ENCODE results near the gene NDUFAF3.
A peak's percentile ranks its signal among the peaks of the same experiment; 100 is the strongest.

The NDUFAF3 gene

DNA sequence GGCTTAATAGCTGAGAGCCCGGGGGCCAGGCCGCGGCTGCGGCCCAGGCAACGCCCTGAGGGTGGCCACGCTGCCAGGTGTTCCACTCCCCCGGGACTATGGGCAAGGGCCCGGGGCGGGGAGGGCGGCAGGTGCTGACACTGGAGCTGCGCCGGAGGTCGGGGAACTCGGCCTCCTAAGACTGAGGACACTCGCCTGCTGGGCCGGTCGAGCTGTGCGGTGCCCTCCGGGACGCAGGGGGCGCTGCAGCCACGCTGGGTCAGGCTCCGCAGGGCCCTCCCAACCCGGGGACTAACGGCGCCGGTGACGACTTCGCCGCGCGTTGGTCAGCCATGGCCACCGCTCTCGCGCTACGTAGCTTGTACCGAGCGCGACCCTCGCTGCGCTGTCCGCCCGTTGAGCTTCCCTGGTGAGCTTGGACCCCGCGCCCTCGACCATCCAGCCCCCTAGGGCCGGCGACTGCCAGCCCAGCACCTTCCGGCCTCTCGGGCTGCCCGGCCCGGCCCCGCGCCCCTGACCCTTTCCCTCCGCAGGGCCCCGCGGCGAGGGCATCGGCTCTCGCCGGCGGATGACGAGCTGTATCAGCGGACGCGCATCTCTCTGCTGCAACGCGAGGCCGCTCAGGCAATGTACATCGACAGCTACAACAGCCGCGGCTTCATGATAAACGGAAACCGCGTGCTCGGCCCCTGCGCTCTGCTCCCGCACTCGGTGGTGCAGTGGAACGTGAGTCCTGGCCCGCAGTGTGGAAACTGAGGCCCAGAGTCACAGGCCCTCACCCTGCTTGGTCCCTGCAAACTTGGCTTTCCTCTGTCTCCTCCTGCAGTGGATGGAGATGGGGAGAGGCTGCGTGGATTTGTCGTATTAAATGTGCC is at the start of gene NDUFAF3 (continued):
- TF ChIP-seq ZBTB21 (tag by site-specific recombination; IDR thresholded peaks at IDR 0.05) (peak; percentile 67), ZNF544 (tag by site-specific recombination; IDR thresholded peaks at IDR 0.05) (no peak), GLI2 (tag by site-specific recombination; IDR thresholded peaks at IDR 0.05; ENCODE audit: borderline replicate concordance, low read depth) (no peak), ZNF416 (tag by site-specific recombination; IDR thresholded peaks at IDR 0.05) (no peak), KLF10 (tag by site-specific recombination; IDR thresholded peaks at IDR 0.05) (peak; percentile 40), ZNF777 (tag by site-specific recombination; IDR thresholded peaks at IDR 0.05; ENCODE audit: borderline replicate concordance) (no peak), KLF1 (tag by site-specific recombination; IDR thresholded peaks at IDR 0.05) (peak; percentile 65), ZNF629 (tag by site-specific recombination; IDR thresholded peaks at IDR 0.05) (peak; percentile 82), BCL11A (tag by site-specific recombination; IDR thresholded peaks at IDR 0.05; ENCODE audit: low read depth) (peak; percentile 84), ZNF146 (tag by site-specific recombination; IDR thresholded peaks at IDR 0.05) (no peak), ZNF701 (tag by site-specific recombination; IDR thresholded peaks at IDR 0.05) (no peak), ZNF157 (tag by site-specific recombination; IDR thresholded peaks at IDR 0.05) (no peak), GLIS2 (tag by site-specific recombination; IDR thresholded peaks at IDR 0.05) (peak; percentile 90), SCRT1 (tag by site-specific recombination; IDR thresholded peaks at IDR 0.05; ENCODE audit: borderline replicate concordance) (no peak), SP3 (tag by site-specific recombination; IDR thresholded peaks at IDR 0.05) (peak; percentile 78), ZNF175 (tag by site-specific recombination; IDR thresholded peaks at IDR 0.05) (no peak)
- TF ChIP-seq, protein P1, sequence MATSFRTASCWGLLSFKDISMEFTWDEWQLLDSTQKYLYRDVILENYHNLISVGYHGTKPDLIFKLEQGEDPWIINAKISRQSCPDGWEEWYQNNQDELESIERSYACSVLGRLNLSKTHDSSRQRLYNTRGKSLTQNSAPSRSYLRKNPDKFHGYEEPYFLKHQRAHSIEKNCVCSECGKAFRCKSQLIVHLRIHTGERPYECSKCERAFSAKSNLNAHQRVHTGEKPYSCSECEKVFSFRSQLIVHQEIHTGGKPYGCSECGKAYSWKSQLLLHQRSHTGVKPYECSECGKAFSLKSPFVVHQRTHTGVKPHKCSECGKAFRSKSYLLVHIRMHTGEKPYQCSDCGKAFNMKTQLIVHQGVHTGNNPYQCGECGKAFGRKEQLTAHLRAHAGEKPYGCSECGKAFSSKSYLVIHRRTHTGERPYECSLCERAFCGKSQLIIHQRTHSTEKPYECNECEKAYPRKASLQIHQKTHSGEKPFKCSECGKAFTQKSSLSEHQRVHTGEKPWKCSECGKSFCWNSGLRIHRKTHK (tag by site-specific recombination; IDR thresholded peaks at IDR 0.05) = no peak
- TF ChIP-seq, protein P2, sequence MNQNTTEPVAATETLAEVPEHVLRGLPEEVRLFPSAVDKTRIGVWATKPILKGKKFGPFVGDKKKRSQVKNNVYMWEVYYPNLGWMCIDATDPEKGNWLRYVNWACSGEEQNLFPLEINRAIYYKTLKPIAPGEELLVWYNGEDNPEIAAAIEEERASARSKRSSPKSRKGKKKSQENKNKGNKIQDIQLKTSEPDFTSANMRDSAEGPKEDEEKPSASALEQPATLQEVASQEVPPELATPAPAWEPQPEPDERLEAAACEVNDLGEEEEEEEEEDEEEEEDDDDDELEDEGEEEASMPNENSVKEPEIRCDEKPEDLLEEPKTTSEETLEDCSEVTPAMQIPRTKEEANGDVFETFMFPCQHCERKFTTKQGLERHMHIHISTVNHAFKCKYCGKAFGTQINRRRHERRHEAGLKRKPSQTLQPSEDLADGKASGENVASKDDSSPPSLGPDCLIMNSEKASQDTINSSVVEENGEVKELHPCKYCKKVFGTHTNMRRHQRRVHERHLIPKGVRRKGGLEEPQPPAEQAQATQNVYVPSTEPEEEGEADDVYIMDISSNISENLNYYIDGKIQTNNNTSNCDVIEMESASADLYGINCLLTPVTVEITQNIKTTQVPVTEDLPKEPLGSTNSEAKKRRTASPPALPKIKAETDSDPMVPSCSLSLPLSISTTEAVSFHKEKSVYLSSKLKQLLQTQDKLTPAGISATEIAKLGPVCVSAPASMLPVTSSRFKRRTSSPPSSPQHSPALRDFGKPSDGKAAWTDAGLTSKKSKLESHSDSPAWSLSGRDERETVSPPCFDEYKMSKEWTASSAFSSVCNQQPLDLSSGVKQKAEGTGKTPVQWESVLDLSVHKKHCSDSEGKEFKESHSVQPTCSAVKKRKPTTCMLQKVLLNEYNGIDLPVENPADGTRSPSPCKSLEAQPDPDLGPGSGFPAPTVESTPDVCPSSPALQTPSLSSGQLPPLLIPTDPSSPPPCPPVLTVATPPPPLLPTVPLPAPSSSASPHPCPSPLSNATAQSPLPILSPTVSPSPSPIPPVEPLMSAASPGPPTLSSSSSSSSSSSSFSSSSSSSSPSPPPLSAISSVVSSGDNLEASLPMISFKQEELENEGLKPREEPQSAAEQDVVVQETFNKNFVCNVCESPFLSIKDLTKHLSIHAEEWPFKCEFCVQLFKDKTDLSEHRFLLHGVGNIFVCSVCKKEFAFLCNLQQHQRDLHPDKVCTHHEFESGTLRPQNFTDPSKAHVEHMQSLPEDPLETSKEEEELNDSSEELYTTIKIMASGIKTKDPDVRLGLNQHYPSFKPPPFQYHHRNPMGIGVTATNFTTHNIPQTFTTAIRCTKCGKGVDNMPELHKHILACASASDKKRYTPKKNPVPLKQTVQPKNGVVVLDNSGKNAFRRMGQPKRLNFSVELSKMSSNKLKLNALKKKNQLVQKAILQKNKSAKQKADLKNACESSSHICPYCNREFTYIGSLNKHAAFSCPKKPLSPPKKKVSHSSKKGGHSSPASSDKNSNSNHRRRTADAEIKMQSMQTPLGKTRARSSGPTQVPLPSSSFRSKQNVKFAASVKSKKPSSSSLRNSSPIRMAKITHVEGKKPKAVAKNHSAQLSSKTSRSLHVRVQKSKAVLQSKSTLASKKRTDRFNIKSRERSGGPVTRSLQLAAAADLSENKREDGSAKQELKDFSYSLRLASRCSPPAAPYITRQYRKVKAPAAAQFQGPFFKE (tag by site-specific recombination; IDR thresholded peaks at IDR 0.05; ENCODE audit: borderline replicate concordance) = no peak
- TF ChIP-seq, protein P3, sequence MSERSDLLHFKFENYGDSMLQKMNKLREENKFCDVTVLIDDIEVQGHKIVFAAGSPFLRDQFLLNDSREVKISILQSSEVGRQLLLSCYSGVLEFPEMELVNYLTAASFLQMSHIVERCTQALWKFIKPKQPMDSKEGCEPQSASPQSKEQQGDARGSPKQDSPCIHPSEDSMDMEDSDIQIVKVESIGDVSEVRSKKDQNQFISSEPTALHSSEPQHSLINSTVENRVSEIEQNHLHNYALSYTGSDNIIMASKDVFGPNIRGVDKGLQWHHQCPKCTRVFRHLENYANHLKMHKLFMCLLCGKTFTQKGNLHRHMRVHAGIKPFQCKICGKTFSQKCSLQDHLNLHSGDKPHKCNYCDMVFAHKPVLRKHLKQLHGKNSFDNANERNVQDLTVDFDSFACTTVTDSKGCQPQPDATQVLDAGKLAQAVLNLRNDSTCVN (tag by site-specific recombination; optimal IDR thresholded peaks at IDR 0.05) = peak; percentile 88
- TF ChIP-seq, protein P4, sequence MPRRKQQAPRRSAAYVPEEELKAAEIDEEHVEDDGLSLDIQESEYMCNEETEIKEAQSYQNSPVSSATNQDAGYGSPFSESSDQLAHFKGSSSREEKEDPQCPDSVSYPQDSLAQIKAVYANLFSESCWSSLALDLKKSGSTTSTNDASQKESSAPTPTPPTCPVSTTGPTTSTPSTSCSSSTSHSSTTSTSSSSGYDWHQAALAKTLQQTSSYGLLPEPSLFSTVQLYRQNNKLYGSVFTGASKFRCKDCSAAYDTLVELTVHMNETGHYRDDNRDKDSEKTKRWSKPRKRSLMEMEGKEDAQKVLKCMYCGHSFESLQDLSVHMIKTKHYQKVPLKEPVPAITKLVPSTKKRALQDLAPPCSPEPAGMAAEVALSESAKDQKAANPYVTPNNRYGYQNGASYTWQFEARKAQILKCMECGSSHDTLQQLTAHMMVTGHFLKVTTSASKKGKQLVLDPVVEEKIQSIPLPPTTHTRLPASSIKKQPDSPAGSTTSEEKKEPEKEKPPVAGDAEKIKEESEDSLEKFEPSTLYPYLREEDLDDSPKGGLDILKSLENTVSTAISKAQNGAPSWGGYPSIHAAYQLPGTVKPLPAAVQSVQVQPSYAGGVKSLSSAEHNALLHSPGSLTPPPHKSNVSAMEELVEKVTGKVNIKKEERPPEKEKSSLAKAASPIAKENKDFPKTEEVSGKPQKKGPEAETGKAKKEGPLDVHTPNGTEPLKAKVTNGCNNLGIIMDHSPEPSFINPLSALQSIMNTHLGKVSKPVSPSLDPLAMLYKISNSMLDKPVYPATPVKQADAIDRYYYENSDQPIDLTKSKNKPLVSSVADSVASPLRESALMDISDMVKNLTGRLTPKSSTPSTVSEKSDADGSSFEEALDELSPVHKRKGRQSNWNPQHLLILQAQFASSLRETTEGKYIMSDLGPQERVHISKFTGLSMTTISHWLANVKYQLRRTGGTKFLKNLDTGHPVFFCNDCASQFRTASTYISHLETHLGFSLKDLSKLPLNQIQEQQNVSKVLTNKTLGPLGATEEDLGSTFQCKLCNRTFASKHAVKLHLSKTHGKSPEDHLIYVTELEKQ (tag by site-specific recombination; IDR thresholded peaks at IDR 0.05; ENCODE audit: borderline replicate concordance) = 0 out of 2 replicates have a peak, but pooled peaks have one; percentile 23
- TF ChIP-seq, protein P5, sequence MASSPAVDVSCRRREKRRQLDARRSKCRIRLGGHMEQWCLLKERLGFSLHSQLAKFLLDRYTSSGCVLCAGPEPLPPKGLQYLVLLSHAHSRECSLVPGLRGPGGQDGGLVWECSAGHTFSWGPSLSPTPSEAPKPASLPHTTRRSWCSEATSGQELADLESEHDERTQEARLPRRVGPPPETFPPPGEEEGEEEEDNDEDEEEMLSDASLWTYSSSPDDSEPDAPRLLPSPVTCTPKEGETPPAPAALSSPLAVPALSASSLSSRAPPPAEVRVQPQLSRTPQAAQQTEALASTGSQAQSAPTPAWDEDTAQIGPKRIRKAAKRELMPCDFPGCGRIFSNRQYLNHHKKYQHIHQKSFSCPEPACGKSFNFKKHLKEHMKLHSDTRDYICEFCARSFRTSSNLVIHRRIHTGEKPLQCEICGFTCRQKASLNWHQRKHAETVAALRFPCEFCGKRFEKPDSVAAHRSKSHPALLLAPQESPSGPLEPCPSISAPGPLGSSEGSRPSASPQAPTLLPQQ (tag by site-specific recombination; IDR thresholded peaks at IDR 0.05) = peak; percentile 86
- TF ChIP-seq, protein P6, sequence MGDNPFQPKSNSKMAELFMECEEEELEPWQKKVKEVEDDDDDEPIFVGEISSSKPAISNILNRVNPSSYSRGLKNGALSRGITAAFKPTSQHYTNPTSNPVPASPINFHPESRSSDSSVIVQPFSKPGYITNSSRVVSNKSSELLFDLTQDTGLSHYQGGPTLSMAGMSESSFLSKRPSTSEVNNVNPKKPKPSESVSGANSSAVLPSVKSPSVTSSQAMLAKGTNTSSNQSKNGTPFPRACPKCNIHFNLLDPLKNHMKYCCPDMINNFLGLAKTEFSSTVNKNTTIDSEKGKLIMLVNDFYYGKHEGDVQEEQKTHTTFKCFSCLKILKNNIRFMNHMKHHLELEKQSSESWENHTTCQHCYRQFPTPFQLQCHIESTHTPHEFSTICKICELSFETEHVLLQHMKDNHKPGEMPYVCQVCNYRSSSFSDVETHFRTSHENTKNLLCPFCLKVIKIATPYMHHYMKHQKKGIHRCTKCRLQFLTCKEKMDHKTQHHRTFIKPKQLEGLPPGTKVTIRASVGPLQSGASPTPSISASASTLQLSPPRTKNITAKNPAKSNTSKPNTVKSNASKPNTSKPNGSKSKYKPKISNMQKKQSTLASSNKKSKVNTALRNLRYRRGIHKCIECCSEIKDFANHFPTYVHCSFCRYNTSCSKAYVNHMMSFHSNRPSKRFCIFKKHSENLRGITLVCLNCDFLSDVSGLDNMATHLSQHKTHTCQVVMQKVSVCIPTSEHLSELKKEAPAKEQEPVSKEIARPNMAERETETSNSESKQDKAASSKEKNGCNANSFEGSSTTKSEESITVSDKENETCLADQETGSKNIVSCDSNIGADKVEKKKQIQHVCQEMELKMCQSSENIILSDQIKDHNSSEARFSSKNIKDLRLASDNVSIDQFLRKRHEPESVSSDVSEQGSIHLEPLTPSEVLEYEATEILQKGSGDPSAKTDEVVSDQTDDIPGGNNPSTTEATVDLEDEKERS (tag by site-specific recombination; IDR thresholded peaks at IDR 0.05) = no peak
